ENCODE results near the gene PDE6B.
A peak's percentile ranks its signal among the peaks of the same experiment; 100 is the strongest.
"Not testable (repeated sequence)": the region's sequence is repeated elsewhere in the genome, so short reads cannot be mapped to it uniquely, and the experiment has no call there.

PDE6B gene

DNA sequence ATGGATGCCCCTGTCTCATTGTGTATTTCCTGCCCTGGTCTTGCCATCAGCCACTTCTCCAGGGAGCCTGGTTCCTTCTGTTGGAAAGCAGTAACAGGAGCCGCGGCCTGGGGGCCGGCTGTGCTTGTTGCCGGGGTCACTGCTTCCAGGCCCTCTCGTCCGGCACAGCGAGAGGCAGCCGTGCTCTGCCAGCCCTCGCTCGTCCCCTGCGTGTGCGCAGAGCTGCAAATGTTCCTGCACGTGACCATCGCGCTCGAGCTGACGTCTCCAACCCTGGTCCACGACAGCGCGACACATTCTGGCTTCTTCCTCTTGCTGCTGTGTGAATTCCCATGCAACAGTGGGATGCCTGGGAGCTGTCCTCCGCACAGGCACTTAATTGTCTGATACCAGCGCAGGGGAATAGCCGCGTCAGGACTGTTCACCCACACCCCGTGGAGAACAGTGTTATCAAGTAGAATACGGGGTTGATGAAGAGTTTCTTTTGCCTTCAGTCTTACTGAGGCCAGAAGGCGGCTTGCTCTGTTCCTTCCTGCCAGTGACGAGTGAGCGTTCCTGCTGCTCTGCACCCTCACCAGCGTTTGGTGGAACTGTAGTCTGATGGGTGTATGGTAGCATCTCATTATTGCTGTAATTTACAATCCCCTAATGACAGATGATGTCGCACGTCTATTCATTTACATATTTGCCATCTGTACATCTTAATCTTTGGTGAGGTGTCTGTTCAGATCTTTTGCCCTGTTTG, 12.3 kb downstream of the PDE6B start:
- no peak for DNase-seq

DNA sequence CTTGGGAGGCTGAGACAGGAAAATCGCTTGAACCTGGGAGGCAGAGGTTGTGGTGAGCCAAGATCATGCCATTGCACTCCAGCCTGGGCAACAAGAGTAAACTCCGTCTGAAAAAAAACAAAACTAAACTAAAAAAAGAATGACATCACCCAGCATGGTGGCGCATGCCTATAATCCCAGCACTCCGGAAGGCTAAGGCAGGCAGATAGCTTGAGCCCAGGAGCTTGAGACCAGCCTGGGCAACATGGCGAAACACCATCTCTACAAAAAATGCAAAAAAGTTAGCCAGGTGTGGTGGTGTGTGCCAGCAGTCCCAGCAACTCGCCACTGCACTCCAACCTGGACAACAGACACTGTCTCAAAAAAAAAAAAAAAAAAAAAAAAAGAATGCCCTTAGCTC, 17.0 kb downstream of the PDE6B start:
- DNase-seq: not testable (repeated sequence)

DNA sequence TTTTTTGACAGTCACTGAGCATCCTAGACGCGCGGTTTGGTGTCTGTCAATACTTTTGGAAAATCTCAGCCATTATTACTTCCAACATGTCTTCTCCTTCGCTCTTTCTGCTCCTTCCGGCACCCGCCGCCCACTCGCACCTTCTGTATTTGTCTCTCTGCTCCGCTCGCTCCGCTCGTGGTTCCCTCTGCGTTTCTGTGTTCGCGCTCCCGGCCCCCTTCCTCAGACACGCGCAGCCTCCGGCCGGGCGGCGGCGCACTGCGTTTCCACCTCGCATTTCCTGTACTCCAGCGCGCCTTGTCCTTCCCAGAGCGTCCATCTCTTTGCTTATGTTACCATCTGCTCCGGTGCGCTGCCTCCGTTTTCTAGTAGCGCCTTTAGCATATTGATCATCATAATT, 21.1 kb downstream of the PDE6B start:
- peak; percentile 25 for DNase-seq

DNA sequence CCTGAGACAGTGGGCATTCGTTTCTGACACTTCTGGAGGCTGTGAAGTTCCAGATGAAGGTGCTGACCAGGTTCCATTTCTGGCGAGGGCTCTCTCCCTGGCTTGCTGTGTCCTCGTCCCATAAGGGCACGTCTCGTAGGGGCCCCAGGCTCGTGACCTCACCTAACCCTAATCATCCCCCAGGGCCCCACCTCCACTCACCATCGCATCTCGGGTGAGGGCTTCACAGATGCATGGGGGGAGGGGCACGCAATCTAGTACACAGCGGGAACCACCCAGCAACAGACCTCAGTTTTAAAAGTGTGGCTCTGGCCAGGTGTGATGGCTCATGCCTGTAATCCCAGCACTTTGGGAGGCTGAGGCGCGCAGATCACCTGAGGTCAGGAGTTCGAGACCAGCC, 22.1 kb downstream of the PDE6B start:
- DNase-seq: peak; percentile 16

DNA sequence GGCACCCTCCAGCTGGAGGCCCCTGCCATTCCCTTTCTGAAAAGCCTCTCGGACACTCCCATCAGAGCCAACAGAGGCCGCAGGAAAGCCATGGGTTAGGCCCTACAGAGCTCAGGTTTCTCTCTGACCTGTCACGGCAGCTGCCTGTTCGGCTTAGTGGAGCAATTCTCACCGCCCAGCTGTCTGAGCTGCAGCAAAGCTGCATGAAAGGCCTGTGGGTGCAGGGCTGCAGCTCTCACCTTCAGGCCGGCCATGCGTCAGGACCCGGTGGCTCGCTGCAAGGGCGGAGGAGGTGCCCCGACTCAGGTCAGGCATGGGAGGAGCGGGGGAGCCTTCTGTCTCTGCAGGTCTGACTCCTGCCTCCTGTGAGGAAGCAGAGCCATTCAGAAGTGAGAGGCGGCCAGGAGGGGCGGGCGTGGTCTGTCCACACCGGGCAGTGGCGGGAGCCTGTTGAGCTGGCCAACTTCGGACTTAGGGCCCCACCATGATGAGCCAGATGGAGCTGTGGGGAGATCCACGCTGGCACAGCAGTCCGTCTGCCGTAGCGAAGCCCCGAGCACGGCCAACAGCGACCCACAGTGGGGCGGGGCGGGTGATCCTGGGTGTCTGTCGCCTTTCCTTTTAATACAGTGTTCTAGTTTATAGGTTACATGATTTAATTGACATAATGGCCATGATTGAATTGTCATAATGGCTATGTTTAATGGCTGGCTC, 23.4 kb downstream of the PDE6B start:
- peak; percentile 26 for DNase-seq

DNA sequence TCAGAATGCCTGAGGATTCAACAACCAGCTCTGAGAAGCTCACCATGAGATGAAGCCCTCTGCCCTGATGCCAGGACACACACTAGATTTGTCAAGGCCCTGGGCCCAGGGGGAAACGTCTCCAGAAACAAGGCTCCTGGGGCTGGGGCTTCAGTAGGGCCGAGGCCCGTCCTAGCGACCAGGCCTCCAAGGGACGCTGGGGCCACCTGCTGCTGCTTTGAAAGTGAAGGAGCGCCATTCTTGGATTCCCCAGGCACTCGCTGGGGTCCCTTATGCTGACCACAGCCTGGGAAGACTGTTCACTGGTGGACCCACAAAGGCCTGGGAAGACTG, 23.9 kb downstream of the PDE6B start:
- DNase-seq: no peak

DNA sequence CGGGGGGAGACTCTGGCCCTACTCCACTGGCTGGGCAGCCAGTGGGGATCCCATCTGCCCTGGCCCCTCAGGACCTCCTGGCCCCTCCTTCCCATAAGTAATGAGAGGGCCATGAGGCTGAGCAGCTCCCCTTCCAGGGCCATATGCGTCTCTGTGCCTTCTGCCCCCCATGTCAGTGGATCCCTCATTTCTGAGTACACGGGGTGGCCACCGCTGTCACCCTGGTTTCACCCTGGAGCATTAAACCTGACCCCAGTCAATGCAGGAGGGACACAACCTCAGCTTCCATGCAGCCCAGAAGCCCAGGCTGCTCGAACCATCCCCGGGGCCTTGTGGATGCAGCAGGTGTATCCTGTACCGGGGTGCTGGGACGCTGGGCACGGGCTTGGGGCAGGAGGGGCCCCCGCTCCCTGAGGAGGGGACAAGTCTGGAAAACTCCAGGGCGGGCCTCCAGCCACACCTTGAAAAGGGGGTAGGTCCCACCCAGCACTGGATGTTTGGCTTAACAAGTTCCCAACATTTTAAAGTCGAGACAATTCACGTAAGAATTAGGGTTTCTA, 24.5 kb downstream of the PDE6B start:
- DNase-seq: peak; percentile 17

DNA sequence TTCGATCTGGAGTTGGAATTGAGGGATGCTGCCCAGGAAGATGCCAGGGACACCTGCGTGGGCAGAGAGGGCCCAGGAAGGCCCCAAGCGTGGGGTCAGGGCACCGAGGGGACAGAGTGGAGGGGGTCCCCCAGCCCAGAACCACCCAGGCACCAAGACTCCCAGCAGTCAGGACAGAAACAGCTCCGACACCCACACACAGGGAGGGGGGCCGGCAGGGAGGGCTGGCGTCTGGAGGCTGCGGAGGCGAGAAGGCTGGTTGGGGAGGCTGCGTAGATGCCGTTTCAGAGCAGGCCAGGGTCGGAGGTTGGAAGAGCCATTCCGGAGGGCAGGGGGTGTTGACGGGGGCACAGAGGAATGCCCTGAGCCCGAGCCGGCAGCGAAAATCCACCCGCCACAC, 25.1 kb downstream of the PDE6B start:
- peak; percentile 27 for DNase-seq

DNA sequence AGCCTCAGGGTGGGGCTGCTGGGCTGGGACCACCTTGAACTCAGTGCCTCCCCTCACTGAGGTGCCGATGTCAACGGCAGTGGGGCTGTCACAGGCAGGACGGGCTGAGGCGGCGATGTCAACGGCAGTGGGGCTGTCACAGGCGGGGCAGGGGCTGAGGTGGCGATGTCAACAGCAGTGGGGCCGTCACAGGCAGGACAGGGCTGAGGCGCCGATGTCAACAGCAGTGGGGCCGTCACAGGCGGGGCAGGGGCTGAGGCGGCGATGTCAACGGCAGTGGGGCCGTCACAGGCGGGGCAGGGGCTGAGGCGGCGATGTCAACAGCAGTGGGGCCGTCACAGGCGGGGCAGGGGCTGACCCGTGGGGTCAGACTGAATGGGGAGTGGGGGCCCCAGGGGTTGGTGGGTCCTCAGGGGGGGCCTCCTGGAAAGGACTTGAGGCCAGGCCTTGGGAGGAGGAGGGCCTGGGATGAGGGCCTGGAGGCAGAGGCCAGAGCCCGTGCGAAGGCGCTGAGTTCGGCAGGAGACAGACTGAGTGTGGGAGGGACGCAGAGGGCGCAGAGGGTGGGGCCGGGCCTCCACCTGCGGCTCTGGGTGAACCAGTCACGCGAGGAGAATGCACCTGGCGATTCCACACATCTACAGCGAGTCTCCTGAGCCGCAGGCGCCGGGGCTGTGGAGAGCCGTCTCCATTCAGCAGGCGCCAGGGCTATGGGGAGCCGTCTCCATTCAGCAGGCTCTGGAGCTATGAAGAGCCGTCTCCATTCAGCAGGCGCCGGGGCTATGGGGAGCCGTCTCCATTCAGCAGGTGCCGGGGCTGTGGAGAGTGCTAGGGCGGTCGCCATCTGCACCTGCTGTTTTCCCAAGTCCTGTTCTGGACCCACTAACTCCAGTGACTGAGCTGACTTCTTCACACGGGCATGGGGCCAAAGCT, 25.8 kb downstream of the PDE6B start:
- DNase-seq: peak; percentile 14

DNA sequence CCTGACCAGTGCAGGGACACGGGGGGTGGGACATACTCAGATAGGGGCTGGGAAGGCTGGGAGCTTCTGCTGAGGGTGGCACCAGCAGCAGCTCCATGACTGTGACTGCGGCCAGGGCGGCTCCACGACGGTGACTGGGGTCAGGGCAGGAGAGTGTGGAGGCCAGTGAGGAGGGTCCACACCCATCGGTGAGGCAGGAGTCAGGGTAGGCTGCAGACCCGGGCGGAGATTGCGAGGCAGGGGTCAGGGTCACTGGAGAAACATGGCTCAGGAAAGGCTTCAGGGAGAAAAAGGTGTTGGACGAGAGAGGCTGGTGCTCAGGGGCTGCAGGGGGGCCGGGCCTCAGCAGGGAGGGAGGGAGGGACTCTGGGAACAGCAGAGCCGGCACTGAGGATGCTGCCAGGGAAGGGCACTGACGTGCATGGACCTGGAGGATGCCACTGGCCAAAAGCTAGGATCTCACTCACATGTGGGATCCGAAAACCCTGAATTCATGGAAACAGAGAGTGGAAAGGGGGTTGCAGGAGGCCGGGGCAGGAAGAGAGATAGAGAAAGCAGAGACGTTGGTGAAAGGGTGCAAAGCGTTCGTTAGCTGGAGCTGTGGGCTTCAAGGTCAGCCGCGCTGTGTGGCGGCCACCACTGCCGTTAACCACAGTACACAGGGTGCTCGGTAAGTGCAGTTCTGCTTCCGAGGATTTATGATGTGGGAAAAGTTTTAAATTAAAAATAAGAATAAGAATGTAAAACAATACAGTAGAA, 26.7 kb downstream of the PDE6B start:
- DNase-seq: peak; percentile 19

DNA sequence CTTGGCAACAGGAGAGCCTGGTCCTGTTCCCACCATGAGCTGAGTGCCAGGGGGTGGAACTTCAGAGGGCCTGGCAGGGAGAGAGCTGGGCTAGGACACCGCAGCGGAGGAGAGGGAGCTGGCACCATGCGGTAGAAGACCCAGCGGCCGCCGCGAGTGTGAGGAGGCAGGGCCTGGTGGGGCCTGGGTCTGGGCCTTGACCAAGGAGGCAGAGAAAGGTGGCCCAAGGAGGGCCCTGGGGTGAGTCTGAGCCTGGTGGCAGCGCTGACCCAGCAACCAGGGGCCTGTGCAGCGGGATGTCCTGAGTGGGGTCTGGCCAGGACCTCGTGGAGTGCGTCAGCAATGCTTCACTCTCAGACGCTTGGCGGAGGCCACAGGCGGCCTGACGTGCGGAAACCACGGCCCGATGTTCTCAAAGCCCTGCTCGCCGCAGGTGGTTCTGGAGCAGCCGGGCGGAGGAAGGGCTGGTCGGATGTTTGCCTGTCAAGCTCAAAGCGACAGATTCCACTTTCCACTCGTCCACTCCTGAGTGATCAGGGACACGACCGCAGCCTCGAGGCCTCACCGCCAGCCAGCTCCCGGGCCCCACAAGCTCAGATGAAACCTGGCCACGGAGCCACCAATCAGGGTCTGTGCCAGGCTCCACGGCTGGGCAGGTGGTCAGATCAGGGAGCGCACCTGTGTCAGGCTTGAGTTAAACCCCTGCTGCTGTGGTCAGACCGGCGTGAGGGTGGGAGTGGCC, 27.9 kb downstream of the PDE6B start:
- DNase-seq: peak; percentile 20

DNA sequence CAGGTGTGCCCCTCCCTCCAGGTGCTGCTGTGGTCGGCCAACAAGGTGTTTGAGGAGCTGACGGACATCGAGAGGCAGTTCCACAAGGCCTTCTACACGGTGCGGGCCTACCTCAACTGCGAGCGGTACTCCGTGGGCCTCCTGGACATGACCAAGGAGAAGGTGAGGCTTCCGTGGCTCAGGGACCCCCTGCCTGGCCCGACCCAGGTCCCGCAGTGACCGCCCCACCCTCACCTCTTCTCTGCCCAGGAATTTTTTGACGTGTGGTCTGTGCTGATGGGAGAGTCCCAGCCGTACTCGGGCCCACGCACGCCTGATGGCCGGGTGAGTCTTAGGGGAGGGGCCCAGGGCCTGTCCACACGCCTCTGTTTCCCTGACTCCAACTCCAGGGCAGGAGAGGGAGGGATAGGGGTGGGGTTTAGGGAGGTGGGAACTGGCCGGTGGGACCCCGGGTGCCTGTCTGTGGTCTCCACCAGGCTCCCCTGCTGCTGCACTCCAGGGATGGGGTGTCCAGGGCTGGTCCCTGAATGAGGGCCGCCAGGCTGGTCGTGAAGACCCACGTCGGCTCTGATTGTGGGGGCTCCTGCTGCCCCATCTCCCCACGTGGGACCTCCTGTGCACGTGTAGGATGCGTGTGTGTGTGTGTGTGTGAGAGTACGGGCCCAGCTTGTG, 28.6 kb downstream of the PDE6B start:
- DNase-seq: peak; percentile 23

DNA sequence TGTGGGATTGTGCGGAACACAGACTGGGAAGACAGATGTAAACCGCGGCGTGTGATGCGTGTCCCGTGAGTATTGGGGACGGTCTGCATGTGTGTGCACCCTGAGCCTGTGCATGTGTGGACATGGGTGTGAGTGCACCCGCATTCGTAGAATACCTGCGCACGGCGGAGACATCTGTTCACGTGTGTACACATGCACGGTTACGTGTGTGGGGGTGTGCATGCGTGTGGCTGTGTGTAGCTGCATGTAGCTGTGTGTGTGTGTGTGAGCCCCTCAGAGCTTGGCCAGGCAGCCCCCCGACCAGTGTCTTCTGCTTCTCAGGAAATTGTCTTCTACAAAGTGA, 29.1 kb downstream of the PDE6B start:
- DNase-seq: no peak

DNA sequence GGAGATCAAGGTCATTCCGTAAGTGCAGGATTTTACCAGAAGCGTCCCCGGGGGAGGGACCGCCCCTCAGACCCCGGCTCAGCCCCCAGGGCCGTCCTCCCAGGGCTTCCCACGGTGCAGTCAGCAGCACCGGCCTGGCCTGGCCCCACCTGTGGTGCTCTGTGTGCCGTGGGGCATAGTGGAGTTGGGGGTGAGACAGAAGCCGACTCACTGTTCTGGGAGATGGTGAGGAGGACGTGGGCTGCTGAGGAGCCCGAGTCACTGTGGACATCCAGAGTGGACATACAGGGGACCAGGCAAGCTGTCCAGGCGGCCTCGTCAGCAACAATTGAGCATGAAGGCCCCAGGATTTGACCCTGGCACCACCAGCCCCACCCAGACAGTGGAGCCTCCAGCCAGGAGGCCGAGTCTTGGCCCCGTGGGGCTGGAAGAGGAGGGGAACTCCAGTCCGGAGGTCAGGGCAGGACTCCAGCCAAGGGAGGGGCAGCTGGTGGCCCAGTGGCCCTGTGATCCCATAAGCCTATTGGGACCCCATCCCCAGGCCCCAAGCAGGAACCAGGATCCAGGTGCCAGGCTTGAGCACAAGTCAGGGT, 29.6 kb downstream of the PDE6B start:
- peak; percentile 18 for DNase-seq

DNA sequence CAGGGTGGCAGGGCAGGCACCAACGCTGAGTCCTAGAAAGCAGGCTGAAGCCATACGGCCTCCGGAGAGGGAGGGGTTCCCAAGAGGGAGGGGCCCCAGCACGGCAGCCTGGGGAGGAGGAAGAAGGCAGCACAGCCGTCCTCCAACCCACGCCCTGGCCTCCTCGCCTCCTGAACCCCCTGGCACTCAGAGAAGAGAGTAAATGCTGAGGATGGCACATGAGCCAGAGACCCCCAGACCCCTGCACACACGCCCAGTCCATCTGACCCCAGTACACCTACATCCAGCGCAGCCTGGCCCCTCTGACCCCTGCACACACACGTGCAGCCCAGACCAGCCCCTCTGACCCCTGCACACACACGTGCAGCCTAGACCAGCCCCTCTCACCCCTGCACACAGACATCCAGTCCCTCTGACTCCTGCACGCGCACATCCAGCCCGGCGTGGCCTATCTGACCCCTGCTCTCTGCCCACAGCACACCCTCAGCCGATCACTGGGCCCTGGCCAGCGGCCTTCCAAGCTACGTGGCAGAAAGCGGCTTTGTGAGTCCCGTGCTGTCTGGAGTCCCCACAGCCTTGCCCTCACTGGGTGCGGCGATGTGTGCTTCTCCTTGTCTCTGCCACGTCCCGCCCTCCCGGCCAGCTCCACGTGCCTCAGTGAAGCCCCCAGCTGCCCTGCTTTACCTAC, 30.2 kb downstream of the PDE6B start:
- peak; percentile 15 for DNase-seq

DNA sequence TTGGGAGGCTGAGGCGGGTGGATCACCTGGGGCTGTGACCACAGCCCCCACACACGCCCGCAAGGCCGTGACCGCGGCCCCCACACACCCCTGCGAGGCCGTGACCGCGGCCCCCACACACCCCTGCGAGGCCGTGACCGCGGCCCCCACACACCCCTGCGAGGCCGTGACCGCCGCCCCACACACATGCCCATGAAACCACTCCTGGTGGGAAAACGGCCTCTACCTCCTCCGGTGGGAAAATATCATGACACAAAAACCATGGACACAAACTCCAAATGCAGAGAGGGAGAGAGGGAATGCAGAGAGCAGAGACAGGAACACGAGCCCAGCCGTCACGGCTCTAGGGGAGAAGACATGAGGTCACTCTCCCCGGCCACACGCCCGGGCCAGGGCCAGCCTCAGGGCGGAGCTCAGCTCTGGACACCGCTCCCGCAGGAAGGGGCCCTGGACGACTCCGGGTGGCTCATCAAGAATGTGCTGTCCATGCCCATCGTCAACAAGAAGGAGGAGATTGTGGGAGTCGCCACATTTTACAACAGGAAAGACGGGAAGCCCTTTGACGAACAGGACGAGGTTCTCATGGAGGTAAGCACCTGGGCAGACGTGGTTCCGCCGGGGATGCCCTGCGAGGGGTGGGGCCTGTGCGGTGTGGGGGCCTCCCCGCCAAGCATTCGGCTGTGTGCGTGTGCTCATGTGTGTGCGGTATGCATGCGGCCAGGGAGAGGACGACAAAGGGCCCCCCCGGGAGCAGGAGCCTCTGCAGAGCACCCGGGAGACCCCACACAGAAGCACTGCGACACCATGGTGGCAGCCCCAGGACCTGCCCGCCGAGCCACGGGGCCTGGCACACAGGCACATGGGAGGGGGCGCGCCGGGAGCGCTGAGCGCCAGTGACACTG, 31.3 kb downstream of the PDE6B start:
- DNase-seq: peak; percentile 31

DNA sequence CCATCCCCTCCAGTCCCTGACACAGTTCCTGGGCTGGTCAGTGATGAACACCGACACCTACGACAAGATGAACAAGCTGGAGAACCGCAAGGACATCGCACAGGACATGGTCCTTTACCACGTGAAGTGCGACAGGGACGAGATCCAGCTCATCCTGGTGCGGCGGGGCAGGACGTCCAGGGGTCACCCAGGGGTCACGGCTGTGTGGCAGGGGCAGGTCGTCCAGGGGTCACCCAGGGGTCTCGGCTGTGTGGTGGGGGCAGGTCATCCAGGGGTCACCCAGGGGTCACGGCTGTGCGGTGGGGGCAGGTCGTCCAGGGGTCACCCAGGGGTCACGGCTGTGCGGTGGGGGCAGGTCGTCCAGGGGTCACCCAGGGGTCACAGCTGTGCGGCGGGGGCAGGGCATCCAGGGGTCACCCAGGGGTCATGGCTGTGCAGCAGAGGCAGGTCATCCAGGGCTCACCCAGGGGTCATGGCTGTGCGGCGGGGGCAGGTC, 32.0 kb downstream of the PDE6B start:
- peak; percentile 38 for DNase-seq

DNA sequence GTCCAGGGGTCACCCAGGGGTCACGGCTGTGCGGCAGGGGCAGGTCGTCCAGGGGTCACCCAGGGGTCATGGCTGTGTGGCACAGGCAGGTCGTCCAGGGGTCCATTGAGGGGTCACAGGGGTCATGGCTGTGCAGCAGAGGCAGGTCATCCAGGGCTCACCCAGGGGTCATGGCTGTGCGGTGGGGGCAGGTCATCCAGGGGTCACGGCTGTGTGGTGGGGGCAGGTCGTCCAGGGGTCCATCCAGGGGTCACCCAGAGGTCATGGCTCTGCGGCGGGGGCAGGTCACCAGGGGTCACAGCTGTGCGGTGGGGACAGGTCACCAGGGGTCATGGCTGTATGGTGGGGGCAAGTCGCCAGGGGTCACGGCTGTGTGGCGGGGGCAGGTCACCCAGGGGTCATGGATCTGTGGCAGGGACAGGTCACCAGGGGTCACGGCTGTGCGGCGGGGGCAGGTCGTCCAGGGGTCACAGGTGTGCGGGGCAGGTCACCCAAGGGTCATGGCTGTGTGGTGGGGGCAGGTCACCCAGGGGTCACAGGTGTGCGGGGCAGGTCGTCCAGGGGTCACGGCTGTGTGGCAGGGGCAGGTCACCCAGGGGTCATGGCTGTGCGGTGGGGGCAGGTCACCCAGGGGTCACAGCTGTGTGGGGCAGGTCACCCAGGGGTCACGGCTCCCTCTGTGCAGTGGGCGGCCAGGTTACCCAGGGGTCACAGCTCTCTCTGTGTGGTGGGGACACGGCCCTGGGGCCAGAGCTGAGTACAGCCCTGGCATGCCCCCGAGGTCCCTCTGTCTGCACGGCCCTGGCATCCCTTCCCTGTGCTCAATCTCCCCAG, 32.7 kb downstream of the PDE6B start:
- DNase-seq: peak; percentile 35
